Ramos (cell line): Measurements from ENCODE around the gene NKAIN1.

Experiments used
- in situ Hi-C: fragments of 300-500 bp; cut with MboI; formaldehyde crosslinking; loops from one replicate; pipeline ENCODE4 v1.14.3; 2022; ENCODE audit warnings: low sequenced_read_pairs; ENCODE audit not compliant: unreplicated experiment

The NKAIN1 gene

GRCh38 chr1:31234870-31235269 lies 4.8 kb downstream of the NKAIN1 start:
- in situ Hi-C loops, result no loop called here

GRCh38 chr1:31234123-31234708 lies 5.5 kb downstream of the NKAIN1 start:
- in situ Hi-C loops, result no loop called here

GRCh38 chr1:31232689-31233088 lies 7.0 kb downstream of the NKAIN1 start:
- in situ Hi-C loops, result no loop called here

GRCh38 chr1:31231802-31232201 lies 7.9 kb downstream of the NKAIN1 start:
- in situ Hi-C loops, result no loop called here

DNA sequence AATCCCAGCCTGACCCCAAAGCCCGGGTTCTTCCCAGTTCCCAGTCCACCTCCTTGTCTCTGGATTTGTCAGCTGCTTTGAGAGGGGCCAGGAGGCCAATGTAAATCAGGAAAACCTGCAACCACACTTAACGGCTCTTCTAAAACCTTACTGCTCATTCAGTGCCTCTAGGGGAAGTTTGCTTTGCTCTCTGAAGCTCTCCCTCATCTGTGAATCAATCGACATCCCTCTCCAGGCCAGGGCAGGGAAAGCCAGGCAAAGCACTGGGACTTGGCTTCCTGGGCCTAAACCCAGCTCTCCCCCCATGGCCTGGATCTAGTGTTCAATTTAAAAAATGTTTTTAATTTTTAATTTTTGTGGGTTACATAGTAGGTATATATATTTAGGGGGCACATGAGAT lies 9.3 kb downstream of the NKAIN1 start:
- in situ Hi-C loops, result no loop called here

GRCh38 chr1:31228986-31229385 lies 10.7 kb downstream of the NKAIN1 start:
- in situ Hi-C loops, result no loop called here

- in situ Hi-C loops, result no loop called here
Measured at GRCh38 chr1:31227891-31228568, 11.7 kb downstream of the NKAIN1 start.

DNA sequence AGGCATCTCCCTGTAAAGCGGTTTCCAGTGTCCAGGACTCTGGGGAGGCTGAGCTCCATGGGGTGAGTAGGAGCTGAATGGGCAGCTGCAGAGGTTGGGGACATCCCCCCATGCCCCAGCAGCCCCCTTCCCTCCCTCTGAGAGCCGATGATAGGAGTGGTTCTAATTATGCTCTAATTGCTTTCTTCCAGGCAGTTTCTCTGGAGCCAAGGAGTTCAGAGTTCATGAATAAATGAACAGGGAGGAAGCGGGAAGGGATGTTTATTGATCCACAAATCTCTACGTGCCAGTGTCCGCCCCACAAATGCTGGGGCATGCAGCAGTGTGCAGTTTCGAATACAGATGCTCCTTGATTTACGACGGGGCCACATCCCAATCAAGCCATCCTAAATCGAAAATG lies 15.6 kb downstream of the NKAIN1 start:
- in situ Hi-C loops, result no loop called here

DNA sequence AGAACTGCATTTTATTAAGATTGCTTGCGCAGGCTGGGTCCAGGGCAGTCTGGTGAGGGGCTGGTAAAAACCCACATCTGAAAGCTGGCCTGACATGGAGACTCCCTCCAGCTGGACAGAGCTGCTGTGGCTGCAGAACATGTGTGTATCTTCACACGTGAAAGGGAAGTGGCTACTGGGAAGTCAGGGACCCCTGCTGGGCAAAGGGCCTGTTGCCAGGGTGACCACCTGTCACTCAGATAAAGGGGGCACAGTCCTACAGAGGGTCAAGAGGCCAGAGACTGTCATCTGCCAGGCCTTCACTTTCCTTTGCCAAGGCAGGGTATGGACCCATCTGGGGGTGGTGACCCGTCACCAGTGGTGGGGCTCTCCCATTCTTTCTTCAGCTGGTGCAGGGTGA lies 17.5 kb downstream of the NKAIN1 start:
- in situ Hi-C loops, result no loop called here

DNA sequence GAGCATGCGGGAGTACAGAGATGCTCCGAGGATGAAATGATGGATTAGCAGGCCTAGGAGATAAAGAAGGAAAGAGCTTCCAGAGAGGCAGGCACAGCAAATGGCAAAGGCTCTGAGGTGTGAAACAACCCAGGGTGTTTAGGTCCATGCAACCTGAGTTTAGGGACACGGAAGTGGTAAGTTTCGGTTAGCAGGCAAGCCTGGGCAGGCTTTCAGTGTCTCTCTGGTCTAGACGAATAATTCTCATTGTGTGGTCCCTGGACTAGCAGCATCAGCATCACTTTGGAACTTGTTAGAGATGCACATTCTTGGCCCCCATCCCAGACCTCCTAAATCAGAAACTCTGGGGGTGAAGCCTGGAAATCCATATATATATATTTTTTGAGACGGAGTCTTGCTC lies 18.6 kb downstream of the NKAIN1 start:
- in situ Hi-C loops, result no loop called here

DNA sequence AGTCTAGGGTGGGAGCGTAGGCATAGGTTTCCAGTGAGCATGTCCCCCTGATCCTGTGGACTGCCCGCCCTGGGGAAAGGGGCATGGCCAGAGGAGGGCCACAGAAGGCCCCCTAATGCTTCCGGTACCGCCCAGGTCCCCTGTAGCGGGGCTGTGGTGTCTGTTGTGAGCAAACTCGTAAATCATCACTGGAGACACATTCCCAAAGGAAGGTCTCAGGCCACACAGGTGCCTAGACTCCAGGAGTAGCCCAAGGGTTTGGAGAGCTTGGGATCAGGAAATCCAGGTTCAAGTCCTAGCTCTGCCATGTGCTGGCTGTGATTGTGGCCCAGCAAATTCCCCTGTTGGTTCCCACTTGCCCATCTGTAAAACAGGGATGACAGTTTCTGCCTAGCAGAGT lies 20.2 kb downstream of the NKAIN1 start:
- in situ Hi-C loops, result no loop called here

DNA sequence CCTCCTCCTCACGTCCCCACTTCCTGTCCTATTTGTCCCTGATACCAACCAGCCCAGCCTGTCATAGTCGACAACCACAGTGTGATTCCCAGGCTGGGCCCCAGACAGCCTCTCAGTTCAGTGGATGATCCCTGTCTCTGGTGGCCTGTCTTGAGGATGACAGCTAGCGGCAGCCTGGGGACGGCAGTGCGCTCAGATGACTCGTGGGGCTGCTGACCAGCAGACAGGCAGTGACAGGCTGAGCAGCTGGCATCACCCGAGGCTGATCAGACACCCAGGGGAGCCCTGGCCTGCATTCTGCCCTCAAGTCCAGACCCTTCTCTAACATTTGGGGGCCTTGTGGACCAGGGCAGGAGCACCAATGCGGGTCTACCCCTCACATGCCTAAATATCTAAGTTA lies 21.0 kb downstream of the NKAIN1 start:
- in situ Hi-C loops, result no loop called here

GRCh38 chr1:31216016-31216415 lies 23.7 kb downstream of the NKAIN1 start:
- in situ Hi-C loops, result no loop called here

DNA sequence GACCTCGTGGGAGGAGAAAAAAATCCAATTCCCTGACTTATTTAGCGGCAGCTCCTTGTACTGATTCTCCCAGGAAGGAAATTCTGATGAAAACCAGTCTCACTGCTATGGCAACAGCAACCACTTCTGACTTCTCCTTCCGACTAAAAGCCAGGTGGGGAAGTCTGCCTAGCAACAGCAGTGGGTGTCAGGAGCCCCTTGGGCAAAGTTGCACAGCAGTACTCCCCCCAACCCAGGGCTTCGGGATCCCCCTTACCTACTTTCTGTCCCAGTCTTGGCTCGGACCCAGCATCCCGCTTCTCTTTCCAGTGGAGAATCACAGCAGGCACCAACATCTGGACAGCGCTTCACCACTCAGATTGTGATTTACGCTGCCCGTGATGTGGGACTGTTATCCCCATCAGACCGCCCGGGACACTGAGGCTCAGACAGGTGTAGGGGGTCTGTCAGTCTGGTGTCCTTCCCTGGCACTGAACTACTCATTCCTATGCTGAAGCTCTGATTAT lies 24.6 kb downstream of the NKAIN1 start:
- in situ Hi-C loops, result no loop called here

DNA sequence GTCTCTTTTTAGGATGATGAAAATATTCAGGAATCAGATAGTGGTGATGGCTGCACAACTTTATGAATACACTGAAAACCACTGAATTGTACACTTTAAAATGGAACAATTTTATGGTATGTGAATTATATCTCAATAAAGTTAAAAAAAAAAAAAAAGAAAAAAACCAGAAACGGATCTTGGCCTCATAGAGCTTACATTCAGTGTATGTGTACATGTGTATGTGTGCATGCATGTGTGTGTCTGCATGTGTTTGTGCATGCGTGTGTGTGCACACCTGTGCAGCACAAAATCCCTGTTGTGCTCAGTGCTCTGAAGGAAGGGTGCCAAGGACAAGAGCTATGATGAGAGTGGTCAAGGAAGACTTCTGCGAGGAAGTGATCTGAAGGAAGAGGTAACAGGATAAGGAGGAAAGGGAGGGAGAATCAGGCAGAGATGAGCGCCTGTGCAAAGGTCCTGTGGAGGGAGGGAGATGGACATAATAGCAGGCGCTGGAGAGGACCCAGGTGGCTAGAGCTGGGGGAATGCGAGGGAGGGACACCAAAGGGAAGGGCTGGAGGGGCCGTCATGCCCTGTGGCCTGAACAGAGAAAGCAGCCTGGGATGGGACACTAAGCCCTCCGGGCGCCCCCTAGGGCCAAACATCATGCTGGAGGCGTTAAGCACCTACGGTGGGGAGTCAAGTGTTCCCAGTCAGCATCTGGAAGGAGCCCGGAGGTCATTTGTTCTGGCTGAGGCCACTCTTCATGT lies 25.2 kb downstream of the NKAIN1 start:
- in situ Hi-C loops, result no loop called here

GRCh38 chr1:31208361-31208945 lies 31.2 kb downstream of the NKAIN1 start:
- in situ Hi-C loops, result no loop called here

- in situ Hi-C loops, result no loop called here
Measured at GRCh38 chr1:31207569-31207968, 32.1 kb downstream of the NKAIN1 start.

DNA sequence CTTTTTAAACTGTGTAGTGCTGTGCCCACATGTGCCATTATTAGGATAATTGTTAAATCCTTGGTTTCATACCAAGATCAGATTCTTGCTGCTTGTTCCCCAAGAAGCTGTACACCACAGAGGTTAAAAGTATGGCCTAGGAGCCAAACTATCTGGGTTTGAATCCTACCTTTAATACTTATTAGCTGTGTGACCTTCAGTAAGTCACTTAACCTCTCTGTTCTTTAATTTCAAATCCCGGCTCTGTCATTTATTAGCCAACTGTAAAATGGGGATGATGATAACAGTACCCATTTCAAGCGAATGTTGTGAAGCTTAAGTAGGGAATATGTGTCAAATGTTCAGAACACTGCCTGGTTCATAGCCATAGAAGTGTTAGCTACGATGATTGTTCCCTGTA lies 32.6 kb downstream of the NKAIN1 start:
- in situ Hi-C loops, result no loop called here

DNA sequence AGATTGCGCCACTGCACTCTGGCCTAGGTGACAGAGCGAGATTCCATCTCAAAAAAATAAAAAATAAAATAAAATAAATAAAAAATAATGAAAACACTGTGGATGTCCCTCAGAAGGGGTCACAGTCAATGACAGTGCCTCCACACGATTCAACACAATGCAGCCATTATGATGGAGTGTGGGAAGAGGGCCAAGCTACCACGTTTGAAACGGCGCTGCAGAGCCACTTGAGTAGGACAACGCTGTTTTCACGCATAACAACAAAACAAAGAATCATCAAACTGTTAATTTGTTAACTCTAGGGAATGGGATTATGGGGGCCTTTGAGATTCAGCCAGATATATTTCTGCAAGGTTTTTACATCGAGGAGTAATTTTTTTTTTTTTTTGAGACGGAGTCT lies 36.5 kb downstream of the NKAIN1 start:
- in situ Hi-C loops, result no loop called here

- in situ Hi-C loops, result no loop called here
Measured at GRCh38 chr1:31201931-31202360, 37.7 kb downstream of the NKAIN1 start.

- in situ Hi-C loops, result no loop called here
Measured at GRCh38 chr1:31199949-31200348, 39.7 kb downstream of the NKAIN1 start.
